GM21381 (cell line): ENCODE measurements around the gene PDIA3.
"Not testable (repeated sequence)": the region's sequence is repeated elsewhere in the genome, so short reads cannot be mapped to it uniquely, and the experiment has no call there.

Experiments used
- ATAC-seq: cut with Tn5 transposase; IDR thresholded peaks from one replicate; pipeline ENCODE4 v1.9.1; 2021; ENCODE audit warnings: mild to moderate bottlenecking, moderate library complexity; ENCODE audit not compliant: unreplicated experiment

The PDIA3 gene

GRCh38 chr15:43746245-43746902 lies at the start of gene PDIA3:
Gene PDIA3 (plus strand): TSS chr15:43746438. CDS start chr15:43746540, 102 bp downstream.
- ATAC-seq = peak; percentile 73

- no peak for ATAC-seq
Observed at GRCh38 chr15:43702174-43702573, 44.1 kb upstream of the PDIA3 start.

GRCh38 chr15:43702701-43703424 lies 43.4 kb upstream of the PDIA3 start:
- no peak for ATAC-seq

- not testable (repeated sequence) for ATAC-seq
Observed at GRCh38 chr15:43710431-43711131, 35.7 kb upstream of the PDIA3 start.

- no peak for ATAC-seq
Observed at GRCh38 chr15:43723151-43723550, 23.1 kb upstream of the PDIA3 start.

GRCh38 chr15:43726306-43726705 lies 19.9 kb upstream of the PDIA3 start:
- ATAC-seq = not testable (repeated sequence)

GRCh38 chr15:43728053-43728725 lies 18.0 kb upstream of the PDIA3 start:
- ATAC-seq = not testable (repeated sequence)

- ATAC-seq = no peak
Observed at GRCh38 chr15:43735416-43735815, 10.8 kb upstream of the PDIA3 start.

GRCh38 chr15:43746903-43747309 lies 668 bp downstream of the PDIA3 start:
- peak; percentile 11 for ATAC-seq

- no peak for ATAC-seq
Observed at GRCh38 chr15:43748376-43748775, 2.1 kb downstream of the PDIA3 start.

- ATAC-seq = no peak
Observed at GRCh38 chr15:43749690-43750345, 3.6 kb downstream of the PDIA3 start.

GRCh38 chr15:43751885-43752284 lies 5.6 kb downstream of the PDIA3 start:
- no peak for ATAC-seq

GRCh38 chr15:43762824-43763223 lies 16.6 kb downstream of the PDIA3 start:
- no peak for ATAC-seq

- no peak for ATAC-seq
Observed at GRCh38 chr15:43763819-43764446, 17.7 kb downstream of the PDIA3 start.

- ATAC-seq = no peak
Observed at GRCh38 chr15:43769584-43770228, 23.5 kb downstream of the PDIA3 start.

- ATAC-seq = no peak
Observed at GRCh38 chr15:43771816-43772215, 25.6 kb downstream of the PDIA3 start.

- ATAC-seq = no peak
Observed at GRCh38 chr15:43772624-43773023, 26.4 kb downstream of the PDIA3 start.

GRCh38 chr15:43774062-43774461 lies 27.8 kb downstream of the PDIA3 start:
- no peak for ATAC-seq

GRCh38 chr15:43775411-43775965 lies 29.2 kb downstream of the PDIA3 start:
- no peak for ATAC-seq
